Measurements from ENCODE around the gene OTX2. TPM values are rescaled to one million over a fixed set of nuclear protein-coding genes. Genes with fewer than 3 reads are reported as not detected.

The OTX2 gene
- total RNA-seq, 1 experiment from 2014 or later: 30.1 TPM

- CTCF ChIA-PET: interaction anchor here (0.6 kb wide), 1 partner anchor 1418 kb away, joined by 3 read pairs; no protein-coding TSS in a partner anchor
- ATAC-seq (peak; percentile 85), DNase-seq (ENCODE audit: low spot score) (peak; percentile 66)
- no peaks in the 10 kb centered on the region for H3K36me3 Mint-ChIP-seq
- peaks cover 99% of the 10 kb centered on the region for H3K27me3 Mint-ChIP-seq (ENCODE audit: low read depth)
- no peaks in the 10 kb centered on the region for H3K9me3 Mint-ChIP-seq
- peaks cover 66% of the 10 kb centered on the region for H3K4me1 Mint-ChIP-seq
- POLR2A ChIA-PET: no interaction called here
- peak overlapping the region; percentile 26 for H3K4me3 Mint-ChIP-seq
- H3K27ac Mint-ChIP-seq: peak overlapping the region; percentile 61
- TF ChIP-seq, protein P1, sequence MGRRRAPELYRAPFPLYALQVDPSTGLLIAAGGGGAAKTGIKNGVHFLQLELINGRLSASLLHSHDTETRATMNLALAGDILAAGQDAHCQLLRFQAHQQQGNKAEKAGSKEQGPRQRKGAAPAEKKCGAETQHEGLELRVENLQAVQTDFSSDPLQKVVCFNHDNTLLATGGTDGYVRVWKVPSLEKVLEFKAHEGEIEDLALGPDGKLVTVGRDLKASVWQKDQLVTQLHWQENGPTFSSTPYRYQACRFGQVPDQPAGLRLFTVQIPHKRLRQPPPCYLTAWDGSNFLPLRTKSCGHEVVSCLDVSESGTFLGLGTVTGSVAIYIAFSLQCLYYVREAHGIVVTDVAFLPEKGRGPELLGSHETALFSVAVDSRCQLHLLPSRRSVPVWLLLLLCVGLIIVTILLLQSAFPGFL (CRISPR knock-in tag; IDR thresholded peaks at IDR 0.05; ENCODE audit: borderline replicate concordance): no peak
- TF ChIP-seq GABPB1 (CRISPR knock-in tag; IDR thresholded peaks at IDR 0.05) (no peak), OVOL2 (CRISPR knock-in tag; IDR thresholded peaks at IDR 0.05; ENCODE audit: borderline replicate concordance) (no peak), ATF3 (CRISPR knock-in tag; conservative IDR thresholded peaks at IDR 0.05) (no peak), FOXJ3 (CRISPR knock-in tag; IDR thresholded peaks at IDR 0.05; ENCODE audit: borderline replicate concordance) (0 out of 2 replicates have a peak, but pooled peaks have one; percentile 23), SOX15 (CRISPR knock-in tag; IDR thresholded peaks at IDR 0.05) (no peak), ZNF425 (CRISPR knock-in tag; conservative IDR thresholded peaks at IDR 0.05) (no peak), SMAD4 (CRISPR knock-in tag; IDR thresholded peaks at IDR 0.05) (no peak), ZNF423 (CRISPR knock-in tag; IDR thresholded peaks at IDR 0.05) (peak; percentile 14; the same call in 1 of the 2 replicates), ZSCAN18 (CRISPR knock-in tag; IDR thresholded peaks at IDR 0.05) (no peak), ZNF396 (CRISPR knock-in tag; IDR thresholded peaks at IDR 0.05; ENCODE audit: borderline replicate concordance) (peak; percentile 77; the same call in 1 of the 2 replicates), ELF4 (CRISPR knock-in tag; IDR thresholded peaks at IDR 0.05; ENCODE audit: low read depth) (no peak), NR3C1 (CRISPR knock-in tag; conservative IDR thresholded peaks at IDR 0.05; ENCODE audit: low read depth) (no peak), ZBTB21 (CRISPR knock-in tag; IDR thresholded peaks at IDR 0.05; ENCODE audit: borderline replicate concordance) (0 out of 2 replicates have a peak, but pooled peaks have one; percentile 29), ATF6 (CRISPR knock-in tag; IDR thresholded peaks at IDR 0.05) (no peak), FOXP1 (CRISPR knock-in tag; IDR thresholded peaks at IDR 0.05; ENCODE audit: borderline replicate concordance) (no peak), ZNF263 (CRISPR knock-in tag; IDR thresholded peaks at IDR 0.05; ENCODE audit: low read depth) (no peak), ATF1 (CRISPR knock-in tag; IDR thresholded peaks at IDR 0.05) (no peak), TEAD4 (CRISPR knock-in tag; IDR thresholded peaks at IDR 0.05) (no peak), NFYB (CRISPR knock-in tag; conservative IDR thresholded peaks at IDR 0.05; ENCODE audit: low read depth) (no peak)
- TF ChIP-seq, protein P2, sequence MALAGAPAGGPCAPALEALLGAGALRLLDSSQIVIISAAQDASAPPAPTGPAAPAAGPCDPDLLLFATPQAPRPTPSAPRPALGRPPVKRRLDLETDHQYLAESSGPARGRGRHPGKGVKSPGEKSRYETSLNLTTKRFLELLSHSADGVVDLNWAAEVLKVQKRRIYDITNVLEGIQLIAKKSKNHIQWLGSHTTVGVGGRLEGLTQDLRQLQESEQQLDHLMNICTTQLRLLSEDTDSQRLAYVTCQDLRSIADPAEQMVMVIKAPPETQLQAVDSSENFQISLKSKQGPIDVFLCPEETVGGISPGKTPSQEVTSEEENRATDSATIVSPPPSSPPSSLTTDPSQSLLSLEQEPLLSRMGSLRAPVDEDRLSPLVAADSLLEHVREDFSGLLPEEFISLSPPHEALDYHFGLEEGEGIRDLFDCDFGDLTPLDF (CRISPR knock-in tag; IDR thresholded peaks at IDR 0.05): no peak
- TF ChIP-seq, protein P3, sequence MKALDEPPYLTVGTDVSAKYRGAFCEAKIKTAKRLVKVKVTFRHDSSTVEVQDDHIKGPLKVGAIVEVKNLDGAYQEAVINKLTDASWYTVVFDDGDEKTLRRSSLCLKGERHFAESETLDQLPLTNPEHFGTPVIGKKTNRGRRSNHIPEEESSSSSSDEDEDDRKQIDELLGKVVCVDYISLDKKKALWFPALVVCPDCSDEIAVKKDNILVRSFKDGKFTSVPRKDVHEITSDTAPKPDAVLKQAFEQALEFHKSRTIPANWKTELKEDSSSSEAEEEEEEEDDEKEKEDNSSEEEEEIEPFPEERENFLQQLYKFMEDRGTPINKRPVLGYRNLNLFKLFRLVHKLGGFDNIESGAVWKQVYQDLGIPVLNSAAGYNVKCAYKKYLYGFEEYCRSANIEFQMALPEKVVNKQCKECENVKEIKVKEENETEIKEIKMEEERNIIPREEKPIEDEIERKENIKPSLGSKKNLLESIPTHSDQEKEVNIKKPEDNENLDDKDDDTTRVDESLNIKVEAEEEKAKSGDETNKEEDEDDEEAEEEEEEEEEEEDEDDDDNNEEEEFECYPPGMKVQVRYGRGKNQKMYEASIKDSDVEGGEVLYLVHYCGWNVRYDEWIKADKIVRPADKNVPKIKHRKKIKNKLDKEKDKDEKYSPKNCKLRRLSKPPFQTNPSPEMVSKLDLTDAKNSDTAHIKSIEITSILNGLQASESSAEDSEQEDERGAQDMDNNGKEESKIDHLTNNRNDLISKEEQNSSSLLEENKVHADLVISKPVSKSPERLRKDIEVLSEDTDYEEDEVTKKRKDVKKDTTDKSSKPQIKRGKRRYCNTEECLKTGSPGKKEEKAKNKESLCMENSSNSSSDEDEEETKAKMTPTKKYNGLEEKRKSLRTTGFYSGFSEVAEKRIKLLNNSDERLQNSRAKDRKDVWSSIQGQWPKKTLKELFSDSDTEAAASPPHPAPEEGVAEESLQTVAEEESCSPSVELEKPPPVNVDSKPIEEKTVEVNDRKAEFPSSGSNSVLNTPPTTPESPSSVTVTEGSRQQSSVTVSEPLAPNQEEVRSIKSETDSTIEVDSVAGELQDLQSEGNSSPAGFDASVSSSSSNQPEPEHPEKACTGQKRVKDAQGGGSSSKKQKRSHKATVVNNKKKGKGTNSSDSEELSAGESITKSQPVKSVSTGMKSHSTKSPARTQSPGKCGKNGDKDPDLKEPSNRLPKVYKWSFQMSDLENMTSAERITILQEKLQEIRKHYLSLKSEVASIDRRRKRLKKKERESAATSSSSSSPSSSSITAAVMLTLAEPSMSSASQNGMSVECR (CRISPR knock-in tag; IDR thresholded peaks at IDR 0.05; ENCODE audit: borderline replicate concordance): no peak
Observed at GRCh38 chr14:56846970-56847930, 37.0 kb upstream of the OTX2 start.

Measured in WTC11 (cell line).